CD4-positive, alpha-beta T cell treated with Interleukin-1 beta for 1 hour (primary cell): ENCODE measurements around the gene GSK3B.
"Not testable (repeated sequence)": the region's sequence is repeated elsewhere in the genome, so short reads cannot be mapped to it uniquely, and the experiment has no call there.

Experiments
- DNase-seq, 2 donors: peaks; one replicate each; pipeline ENCODE4 v3.0.0-alpha.2; 2020 to 2022

Gene GSK3B

DNA sequence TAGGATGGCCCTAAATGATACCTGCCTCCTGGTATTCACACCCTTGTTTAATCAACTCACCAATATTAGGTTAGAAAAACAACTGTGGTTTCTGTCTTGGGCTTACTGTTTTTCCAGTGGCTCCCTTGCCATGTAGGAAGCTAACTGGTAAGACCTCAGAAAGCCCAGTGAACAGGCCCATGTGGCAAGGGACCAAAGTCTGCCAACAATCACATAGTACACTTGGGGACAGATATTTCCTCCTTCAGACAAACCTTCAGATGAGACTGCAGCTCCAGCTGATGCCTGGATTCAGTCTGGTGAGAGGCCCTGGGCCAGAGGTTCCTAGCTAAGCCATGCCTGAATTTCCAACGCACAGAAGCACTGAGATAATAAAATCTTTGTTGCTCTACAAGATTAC lies 96.1 kb downstream of the GSK3B start:
- DNase-seq = no peak

DNA sequence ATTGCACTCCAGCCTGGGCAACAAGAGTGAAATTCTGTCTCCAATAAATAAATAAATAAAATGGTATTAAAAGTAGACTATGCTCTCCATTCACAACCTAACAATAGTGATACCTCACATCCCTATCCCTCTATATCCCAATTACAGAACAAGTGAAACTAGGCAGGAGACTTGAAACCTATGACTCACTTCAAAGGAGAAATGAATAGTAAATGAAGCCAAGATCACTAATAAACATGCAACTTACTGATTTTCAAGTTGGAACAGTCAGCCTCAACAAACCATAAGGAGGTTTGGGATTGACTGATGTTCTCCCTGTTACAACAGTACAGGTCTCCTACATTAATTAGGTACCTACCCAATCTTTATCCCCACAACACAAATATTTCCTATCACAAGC lies 103.4 kb downstream of the GSK3B start:
- DNase-seq = no peak

DNA sequence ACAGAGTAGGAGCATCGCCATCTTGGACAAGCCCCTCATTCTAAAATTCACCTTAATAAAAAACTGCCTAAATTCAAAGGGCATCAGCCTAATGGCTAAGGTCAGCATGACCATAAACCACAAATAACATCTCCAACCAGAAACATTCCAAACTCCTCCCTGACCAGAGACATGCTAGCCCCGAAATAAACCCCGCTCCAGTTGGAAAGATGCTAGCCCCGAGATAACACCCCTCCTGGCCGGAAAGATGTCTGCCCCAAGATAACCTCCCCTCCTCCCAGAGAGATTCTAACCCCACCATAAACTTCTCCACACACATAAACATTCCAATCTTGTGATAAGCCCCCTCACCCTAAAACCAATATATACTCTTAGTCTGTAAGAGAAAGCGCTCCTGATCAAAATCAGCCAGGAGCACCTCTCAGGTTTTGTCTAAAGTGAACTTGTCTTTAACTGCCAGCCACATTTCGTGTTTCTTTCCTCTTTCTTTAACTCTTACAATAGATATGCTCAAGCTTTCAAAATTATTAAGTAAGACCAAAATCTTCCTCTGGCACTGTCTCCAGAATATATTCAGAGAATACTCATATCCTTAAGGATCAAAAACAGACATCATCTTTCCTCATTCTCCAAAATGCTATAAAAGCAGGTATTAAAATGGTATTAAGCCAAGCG lies 104.1 kb downstream of the GSK3B start:
- no peak for DNase-seq

DNA sequence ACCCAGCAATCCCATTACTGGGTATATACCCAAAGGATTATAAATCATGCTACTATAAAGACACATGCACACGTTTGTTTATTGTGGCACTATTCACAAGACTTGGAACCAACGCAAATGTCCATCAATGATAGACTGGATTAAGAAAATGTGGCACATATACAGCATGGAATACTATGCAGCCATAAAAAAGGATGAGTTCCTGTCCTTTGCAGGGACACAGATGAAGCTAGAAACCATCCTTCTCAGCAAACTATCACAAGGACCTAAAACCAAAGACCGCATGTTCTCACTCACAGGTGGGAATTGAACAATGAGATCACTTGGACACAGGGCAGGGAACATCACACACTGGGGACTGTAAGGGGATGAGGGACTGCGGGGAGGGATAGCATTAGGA lies 107.4 kb downstream of the GSK3B start:
- not testable (repeated sequence) for DNase-seq

DNA sequence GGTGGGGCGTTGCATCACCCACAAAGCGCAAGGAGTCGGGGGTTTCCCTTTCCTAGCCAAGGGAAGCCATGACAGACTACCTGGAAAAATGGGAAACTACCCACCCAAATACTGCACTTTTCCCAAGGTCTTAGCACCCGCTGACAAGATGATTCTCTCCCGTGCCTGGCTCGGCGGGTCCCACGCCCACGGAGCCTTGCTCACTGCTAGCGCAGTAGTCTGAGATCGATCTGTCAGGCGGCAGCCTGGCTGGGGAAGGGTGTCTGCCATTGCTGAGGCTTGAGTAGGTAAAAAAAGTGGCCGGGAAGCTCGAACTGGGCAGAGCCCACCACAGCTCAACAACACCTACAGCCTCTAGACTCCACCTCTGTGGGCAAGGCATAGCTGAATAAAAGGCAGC lies 112.9 kb downstream of the GSK3B start:
- DNase-seq = no peak

DNA sequence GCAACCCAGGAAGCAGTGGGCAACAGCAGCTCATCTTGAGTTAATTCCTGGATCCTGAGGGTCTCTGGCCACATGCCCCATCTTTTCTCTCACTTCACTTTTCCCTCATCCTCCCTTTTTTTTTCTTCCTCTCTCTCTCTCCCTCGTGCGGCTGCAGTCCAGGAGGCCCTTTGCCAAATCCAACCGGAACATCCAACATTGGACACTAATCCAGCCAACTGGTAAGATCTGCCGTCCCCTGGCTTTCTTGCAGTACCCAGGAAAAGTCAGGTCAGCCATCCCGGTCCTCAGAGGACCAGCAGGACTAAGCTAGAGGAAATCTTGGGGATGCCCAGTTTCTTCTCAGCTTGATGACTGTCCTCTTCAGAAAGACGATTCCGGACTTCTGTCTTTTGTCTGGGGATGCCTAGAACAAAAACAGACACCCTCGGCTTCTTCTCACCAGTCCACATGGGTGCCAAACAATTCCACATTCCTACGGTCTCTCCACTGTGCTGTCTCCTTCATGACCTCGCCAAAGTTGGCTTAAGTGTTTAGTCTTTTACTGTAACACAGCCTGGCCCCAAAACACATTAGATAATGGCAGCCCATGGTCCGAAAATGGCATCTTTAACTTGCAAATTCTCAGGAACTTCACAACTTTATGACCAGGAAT lies 115.6 kb downstream of the GSK3B start:
- DNase-seq = no peak

DNA sequence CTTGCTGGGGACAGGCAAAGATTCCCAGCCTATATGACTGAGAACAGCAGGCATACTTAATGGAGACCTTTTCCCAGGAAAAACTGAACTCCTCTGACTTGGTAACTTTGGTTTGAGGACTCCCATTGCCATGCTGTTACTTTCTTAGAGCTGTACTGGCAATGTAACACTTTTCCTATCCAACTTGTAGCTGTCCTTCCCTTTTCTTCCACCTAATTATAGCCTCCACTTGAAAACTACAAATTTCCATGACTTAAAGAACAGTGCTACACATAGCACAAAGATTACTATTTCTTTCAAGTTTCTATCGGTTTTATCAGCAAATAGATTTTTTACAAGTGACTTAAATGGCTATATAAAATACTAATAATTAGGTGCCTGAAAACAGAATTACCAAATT lies 116.9 kb downstream of the GSK3B start:
- DNase-seq = no peak

DNA sequence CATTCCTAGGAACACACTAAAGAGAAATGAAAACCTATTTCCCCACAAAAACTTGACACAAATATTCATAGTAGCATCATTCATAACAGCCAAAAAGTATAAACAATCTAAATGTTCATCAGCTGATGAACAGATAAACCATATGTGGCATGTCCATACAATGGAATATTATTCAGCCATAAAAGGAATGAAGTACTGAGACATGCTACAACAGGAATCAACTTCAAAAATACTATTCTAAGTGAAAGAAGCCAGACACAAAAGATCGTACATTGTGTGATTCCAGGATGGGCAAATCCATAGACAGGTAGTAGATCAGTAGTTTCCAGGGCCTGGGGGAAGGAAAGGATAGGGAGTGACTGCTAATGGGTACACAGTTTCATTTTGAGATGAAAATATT lies 118.0 kb downstream of the GSK3B start:
- no peak for DNase-seq

DNA sequence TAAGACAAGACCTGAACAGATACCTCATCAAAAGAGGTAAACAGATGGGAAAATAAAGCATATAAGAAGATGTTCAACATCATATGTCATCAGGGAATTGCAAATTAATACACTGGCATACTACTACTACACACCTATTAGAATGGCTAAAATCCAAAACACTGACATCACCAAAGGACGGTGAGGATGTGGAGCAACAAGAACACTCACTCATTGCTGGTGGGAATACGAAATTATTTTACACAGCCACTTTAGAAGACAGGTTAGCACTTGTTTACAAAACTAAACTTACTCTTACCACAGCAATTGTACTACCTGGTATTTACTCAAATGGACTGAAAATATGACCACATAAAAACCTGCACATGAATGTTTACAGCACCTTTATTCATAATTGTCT lies 119.6 kb downstream of the GSK3B start:
- DNase-seq = no peak

DNA sequence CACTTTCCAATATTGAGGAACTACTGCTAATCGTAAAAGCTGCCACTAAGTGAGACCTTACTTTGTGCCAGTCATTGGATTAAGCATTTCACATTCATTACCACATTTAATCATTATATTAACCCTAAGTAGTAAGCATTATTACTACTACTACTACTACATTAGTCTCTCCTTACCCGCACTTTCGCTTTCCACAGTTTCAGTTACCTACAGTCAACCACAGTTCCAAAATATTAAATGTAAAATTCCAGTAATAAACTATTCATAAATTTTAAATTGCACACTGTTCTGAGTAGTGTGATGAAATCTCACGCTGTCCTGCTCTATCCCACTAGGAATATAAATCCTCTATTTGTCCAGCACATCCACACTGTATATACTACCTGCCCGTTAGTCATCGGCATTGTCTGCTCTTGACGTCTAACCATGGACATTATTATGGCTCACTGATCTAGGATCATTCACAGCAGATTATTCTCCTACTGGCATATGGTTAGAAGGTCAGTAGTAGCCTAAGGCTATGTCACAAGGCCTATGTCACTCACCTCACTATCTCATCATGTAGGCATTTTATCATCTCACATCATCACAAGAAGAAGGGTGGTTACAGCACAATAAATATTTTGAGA lies 121.1 kb downstream of the GSK3B start:
- DNase-seq = no peak

DNA sequence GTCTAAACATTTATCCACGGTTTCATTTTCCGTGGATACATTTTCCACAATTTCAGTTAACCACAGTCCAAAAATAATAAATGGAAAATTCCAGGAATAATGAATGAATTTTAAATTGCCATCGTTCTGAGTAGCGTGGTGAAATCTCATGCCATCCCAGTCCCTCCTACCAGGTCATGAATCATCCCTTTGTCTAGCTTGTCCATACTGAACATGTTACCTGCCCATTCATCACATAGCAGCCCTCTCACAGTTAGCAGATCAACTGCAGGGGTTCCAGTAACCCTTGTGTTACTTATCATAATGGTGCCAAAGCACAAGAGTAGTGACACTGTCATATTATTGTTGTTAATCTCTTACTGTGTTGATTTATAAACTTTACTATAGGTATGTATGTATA lies 124.5 kb downstream of the GSK3B start:
- no peak for DNase-seq

DNA sequence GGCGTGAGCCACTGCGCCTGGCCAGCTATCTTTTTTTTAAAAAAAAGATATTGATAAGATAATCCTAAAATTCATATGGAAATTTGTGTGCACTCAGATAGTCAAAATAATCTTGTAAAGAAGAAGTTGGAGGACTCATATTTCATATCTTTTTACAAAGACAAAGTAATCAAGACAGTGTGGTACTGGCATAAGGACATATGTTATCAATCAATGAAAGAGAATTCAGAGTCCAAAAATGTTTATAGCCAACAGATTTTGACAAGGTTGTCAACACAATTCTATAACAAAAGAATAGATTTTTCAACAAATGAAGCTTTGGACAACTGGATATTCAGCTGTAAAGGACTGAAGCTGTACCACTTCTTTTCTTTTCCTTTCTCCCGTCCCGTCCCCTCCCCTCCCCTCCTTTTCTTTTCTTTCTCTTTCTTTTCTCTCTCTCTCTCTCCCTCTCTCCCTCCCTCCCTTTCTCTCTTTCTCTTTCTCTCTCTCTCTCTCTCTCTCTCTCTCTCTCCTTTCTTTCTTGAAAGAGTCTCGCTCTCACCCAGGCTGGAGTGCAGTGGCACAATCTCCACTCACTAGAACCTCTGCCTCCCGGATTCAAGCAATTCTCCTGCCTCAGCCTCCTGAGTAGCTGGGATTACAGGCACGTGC lies 126.8 kb downstream of the GSK3B start:
- no peak for DNase-seq

DNA sequence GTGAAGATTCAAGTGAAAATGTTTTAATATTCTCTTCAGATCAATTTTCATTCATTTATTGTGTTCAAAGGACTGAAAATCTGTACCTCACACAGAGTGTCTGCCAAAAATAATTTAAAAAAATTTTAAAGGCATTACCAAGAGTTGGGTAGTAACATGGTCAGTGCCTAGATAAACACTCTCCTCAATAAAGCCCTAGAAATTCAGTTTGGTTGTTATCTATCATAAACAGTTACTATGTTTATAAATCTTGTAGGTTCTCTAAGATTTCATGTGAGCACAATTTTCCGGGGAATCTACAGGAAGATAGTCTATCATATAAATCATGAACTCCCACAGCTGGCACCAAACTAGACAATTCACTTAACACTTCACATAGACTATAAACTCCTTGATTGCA lies 128.6 kb downstream of the GSK3B start:
- DNase-seq = no peak

DNA sequence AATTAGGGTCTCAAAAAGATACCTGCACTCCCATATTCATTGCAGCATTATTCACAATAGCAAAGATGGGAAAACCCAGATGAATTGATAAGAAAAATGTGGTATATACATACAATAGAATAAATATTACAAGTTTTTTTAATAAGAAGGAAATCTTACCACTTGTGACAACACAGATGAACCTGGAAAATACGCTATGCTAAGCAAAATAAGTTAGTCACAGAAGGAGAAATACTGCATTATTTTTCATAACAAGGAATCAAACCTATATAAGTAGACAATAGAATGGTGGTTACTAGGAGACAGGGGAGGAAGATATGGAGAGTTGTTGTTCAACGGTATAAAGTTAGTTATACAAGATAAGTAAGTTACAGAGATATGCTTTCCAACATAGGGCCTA lies 130.0 kb downstream of the GSK3B start:
- DNase-seq = no peak

DNA sequence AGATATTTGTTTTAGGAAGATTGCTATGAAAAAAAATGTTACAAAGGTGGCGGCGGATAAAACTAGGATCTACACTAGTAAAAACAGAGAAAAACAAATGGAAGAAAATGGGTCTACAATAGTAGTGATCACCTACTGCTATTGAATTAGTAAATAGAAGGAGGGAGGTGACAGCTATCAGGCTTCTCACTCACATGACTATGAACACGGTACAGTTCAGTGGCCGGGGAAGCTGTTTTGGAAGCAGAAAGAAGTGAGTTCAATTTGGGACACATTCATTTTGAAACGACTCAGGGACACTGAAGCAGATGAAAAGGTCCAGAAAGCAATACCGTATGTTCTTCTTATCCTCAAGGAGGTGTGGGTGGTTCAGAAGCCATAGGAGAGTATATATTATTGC lies 138.3 kb downstream of the GSK3B start:
- DNase-seq = no peak

DNA sequence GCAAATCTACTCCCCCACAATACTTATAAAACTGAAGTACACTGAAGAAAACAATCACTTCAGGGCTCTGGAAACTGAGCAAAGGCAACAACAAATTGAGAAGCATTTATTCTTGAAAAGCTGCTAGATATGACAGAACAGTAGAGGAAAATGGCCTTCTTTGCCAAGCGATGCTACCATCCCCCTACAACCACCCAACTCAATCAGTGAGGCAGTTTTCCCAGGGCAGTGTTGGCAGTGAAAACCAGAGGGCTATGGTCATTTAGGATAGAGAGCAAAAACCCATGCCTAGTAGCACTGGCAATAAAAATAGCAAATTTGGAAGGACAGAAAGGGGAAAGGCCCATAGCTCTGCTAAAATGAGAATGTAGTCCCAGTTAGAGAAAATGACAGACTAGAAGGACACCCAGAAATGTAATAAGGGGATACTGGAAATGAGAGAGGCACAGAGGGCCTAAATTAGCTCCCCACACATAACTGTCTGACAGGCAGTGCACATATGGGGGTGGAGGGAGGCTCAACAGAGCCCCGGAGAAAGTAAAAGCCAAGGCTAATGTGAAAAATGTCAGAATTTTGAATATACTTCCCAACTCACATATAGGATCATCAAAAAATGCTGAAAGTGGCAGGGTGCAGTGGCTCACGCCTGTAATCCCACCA lies 143.5 kb downstream of the GSK3B start:
- no peak for DNase-seq

DNA sequence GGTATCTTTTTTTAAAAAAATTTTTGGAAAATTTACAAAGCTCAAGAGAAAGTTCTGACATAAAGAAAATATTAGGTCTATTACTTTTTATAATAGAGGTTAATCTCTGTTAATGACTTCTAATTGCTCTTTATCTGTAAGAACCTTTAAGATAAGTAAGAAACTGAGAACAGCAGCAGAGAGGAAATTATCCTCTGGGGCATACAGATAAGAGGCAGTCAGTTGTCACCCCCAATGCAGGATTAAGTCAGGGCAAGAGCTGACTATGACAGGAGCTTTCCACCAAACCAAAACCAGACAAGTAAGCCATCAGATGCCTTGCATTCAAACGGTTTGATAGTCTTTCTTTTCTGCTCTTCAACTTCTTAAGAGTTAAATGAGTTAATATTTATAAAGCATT lies 149.0 kb downstream of the GSK3B start:
- no peak for DNase-seq

DNA sequence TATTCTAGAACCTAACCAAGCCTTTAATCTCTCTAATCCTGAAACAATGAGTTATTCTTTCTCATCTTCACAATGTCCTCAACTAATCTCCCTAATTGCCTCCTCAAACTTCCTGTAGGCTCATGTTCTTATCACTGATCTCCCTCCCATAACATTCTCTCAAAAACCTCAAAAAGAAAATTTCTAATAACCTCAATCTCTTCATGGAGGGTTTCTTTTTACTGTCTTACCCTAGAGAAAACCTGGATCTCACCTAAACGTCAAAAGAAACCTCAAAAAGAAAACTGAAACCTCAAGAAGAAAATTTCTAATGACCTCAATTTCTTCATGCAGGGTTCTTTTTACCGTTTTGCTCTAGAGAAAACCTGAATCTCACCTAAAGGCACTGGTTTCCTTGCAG lies 150.2 kb downstream of the GSK3B start:
- DNase-seq = no peak

DNA sequence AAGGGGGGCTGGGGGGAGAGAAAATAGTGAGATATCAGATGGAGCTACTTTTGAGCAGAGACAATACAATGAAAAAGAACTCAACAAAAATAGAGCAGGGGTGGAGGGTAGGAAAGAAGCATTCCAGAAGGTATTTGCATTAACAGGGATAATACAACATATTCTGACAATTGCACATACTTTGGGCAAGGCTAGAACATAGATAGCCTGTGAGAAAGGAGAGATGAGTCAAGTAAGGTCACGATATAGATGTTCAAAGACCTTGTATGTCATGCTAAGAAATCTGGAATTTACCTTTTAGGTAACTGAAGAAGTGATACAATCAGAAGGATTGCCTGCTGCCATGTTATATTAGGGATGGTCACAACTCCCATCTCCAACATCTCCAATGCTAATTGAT lies 155.2 kb downstream of the GSK3B start:
- no peak for DNase-seq

DNA sequence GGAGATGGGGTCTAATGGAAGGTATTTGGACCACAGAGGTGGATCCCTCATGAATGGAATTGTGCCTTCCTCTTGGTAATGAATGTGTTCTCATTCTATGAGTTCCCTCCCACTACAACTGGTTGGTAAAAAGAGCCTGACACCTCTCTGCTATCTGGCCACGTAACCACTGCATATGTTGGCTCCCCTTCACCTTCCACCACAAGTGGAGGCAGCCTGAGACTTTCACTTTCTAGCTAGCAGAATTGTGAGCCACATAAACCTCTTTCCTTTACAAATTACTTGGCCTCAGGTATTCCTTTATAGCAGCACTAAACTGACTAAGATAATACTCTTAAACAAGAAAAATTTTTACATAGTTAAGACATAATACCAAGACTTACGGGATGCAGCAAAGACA lies 157.0 kb downstream of the GSK3B start:
- DNase-seq = peak; percentile 9 to 50

DNA sequence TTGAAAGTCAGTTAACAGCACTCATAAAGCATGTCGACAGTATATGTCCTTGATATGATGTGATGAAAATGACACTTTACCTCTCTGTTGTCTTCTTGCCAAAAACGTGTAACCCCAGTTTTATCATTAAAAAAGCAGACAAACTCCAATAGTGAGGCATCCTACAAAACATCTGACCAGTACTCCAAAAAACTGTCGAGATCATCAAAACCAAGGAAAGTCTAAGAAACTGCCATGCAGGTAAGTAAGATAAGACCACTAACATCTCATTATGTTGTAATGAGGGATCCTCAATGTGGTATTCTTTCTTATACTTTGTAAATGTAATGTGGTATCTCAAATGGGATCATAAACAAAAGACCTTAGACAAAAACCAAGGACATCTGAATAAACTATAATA lies 160.0 kb downstream of the GSK3B start:
- DNase-seq = no peak

DNA sequence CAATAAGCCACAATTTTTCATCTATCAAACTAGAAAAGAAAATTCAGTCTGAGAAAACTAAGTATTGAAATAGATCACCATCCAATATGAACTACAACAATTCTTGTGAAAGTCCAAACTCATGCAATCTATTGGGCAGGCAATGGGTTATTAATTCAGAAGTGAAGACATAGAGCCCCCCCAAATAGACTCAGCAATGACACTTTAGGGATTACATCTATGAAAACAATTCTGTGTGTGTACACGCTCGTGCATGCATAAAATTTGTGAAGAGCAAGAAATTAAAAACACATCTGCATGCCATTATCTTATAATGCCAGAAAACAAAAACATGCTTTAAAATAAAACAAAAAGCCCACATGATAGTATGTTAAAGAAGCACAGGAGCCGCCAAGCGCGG lies 161.0 kb downstream of the GSK3B start:
- DNase-seq = no peak

DNA sequence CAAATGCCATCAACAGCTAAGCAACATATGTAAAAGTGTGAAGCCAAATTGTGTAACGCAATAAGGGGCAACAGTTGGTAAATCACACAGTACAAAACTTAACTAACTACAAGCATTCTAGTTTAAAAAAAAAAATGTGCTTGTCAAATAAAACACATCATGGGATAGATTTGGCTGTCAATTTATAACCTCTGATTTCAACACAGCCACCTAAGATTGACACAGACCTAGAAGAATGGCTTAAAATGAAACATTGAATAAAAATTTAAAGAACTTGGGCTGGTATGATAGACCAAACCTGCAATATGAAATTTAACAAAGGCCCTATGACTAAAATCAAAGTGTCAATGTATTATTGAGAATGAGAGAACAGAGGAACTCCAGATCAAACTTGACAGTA lies 164.0 kb downstream of the GSK3B start:
- DNase-seq = no peak

DNA sequence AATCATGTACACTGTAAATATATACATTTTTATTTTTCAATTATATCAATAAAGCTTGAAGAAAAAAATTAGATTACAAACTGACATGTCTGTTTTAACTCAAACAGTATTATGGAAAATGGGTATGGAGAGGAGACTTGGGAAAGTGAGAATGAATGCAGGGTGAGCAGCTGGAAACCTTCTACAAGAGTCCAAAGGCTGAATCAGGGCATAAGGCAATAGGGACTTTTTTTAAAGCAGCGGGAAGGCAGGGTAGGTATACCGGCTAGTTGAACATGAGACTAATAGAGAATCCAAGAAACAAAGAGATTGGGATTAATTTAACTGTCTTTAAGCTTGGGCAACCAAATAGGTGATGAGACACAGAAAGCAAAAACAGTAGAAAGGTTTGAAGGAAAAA lies 167.1 kb downstream of the GSK3B start:
- DNase-seq = no peak
